Endothelial cell (in vitro differentiated cells): Measurements from ENCODE around the gene TEK. TPM values are rescaled to one million over a fixed set of nuclear protein-coding genes. Genes with fewer than 3 reads are reported as not detected.

Experiments
- DNase-seq: peaks from one replicate; pipeline ENCODE4 v3.0.0; 2021; ENCODE audit warnings: low spot score
- H3K27ac Mint-ChIP-seq: one replicate; pipeline ENCODE4 v1.8.0; 2021; ENCODE audit warnings: mixed read lengths, inconsistent platforms; ENCODE audit not compliant: unreplicated experiment
- H3K27me3 Mint-ChIP-seq: one replicate; pipeline ENCODE4 v1.8.0; 2021; ENCODE audit warnings: mild to moderate bottlenecking, moderate library complexity, mixed read lengths, inconsistent platforms; ENCODE audit not compliant: unreplicated experiment
- H3K36me3 Mint-ChIP-seq: one replicate; pipeline ENCODE4 v1.8.0; 2021; ENCODE audit warnings: mild to moderate bottlenecking, low read depth, mixed read lengths, inconsistent platforms; ENCODE audit not compliant: unreplicated experiment
- H3K4me1 Mint-ChIP-seq: one replicate; pipeline ENCODE4 v1.8.0; 2021; ENCODE audit warnings: mild to moderate bottlenecking, mixed read lengths, inconsistent platforms; ENCODE audit not compliant: unreplicated experiment
- H3K4me3 Mint-ChIP-seq: one replicate; pipeline ENCODE4 v1.8.0; 2021; ENCODE audit warnings: mild to moderate bottlenecking, mixed read lengths, inconsistent platforms; ENCODE audit not compliant: unreplicated experiment
- H3K9me3 Mint-ChIP-seq: one replicate; pipeline ENCODE4 v1.8.0; 2021; ENCODE audit warnings: mixed read lengths, inconsistent platforms; ENCODE audit not compliant: unreplicated experiment
- long read RNA-seq: library from polyadenylated mRNA; unstranded; transcript quantifications from one replicate; pipeline ENCODE4 v2.0.0, GENCODE V29; 2020; ENCODE audit not compliant: unreplicated experiment
- total RNA-seq: library from RNA; stranded (reverse); fragmentation: NEBNext Ultra II Directional; extraction: Animal tissue kit (Norgen Biotek cat#: 25700); gene quantifications from one replicate; pipeline ENCODE4 v1.2.1, GENCODE V29; 2021; ENCODE audit not compliant: unreplicated experiment
- TF ChIP-seq, protein P1 (sequence below): fragments of 200-600 bp; sonication (generic); IDR thresholded peaks from one replicate; pipeline ENCODE4 v1.5.0; 2021; ENCODE audit warnings: antibody characterized with exemption; ENCODE audit not compliant: unreplicated experiment

Gene TEK
- total RNA-seq = 448 TPM
- long read RNA-seq, full-length matches to known transcripts = 25 of 74 reads
- long read RNA-seq, partial matches to known transcripts = 19 of 74 reads
- long read RNA-seq, other reads (novel, unspliced or antisense) = 30 of 74 reads

DNA sequence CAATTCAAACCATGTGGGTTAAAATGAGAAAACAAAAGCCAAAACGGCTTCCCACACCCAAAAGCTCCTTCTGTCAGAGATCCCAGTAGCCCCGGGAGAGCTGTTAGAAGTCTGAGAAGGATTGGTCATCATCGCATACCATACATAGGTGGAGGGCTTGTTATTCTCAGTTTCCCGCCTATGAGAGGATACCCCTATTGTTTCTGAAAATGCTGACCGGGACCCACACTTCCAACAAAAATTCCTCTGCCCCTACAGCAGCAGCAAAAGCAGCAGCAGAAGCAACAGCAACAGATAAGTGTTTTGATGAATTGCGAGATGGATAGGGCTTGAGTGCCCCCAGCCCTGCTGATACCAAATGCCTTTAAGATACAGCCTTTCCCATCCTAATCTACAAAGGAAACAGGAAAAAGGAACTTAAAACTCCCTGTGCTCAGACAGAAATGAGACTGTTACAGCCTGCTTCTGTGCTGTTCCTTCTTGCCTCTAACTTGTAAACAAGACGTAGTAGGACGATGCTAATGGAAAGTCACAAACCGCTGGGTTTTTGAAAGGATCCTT lies at the start of gene TEK:
Gene TEK (plus strand): TSS at position 245 of the 561 bp plus-strand sequence. CDS start 366 bp downstream, outside the sequence.
- TF ChIP-seq, protein P1, sequence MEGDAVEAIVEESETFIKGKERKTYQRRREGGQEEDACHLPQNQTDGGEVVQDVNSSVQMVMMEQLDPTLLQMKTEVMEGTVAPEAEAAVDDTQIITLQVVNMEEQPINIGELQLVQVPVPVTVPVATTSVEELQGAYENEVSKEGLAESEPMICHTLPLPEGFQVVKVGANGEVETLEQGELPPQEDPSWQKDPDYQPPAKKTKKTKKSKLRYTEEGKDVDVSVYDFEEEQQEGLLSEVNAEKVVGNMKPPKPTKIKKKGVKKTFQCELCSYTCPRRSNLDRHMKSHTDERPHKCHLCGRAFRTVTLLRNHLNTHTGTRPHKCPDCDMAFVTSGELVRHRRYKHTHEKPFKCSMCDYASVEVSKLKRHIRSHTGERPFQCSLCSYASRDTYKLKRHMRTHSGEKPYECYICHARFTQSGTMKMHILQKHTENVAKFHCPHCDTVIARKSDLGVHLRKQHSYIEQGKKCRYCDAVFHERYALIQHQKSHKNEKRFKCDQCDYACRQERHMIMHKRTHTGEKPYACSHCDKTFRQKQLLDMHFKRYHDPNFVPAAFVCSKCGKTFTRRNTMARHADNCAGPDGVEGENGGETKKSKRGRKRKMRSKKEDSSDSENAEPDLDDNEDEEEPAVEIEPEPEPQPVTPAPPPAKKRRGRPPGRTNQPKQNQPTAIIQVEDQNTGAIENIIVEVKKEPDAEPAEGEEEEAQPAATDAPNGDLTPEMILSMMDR = no peak
- Mint-ChIP-seq H3K36me3 (peaks cover 27% of the 10 kb centered on the region), H3K4me3 (peak within 1 kb of the TSS; percentile 96), H3K4me1 (peaks cover 57% of the 10 kb centered on the region), H3K27me3 (peaks cover 3% of the 10 kb centered on the region), H3K27ac (peak within 1 kb of the TSS; percentile 98), H3K9me3 (no peaks in the 10 kb centered on the region)
- DNase-seq = peak; percentile 52

DNA sequence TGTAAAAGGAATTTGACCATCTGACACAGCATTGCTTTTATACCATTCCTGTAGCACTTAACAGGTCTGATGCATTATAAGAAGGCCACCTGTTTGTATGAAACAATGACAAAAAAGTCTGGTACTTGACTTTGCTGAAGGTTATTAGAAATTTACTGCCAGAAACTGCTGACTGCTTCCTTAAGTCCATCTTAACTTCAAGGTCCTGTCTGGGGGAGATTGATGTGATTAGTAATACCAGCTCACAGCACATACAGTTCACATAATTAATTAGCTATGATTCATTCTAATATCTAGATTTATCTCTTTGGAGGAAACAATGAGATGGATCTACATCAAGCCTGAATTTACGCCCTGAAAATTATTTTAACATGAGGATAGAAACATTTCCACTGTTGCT lies 49.6 kb upstream of the TEK start:
- Mint-ChIP-seq H3K27ac (peak overlapping the region; percentile 91), H3K4me3 (peak overlapping the region; percentile 51), H3K27me3 (no peaks in the 10 kb centered on the region), H3K36me3 (no peaks in the 10 kb centered on the region), H3K9me3 (peaks cover 3% of the 10 kb centered on the region), H3K4me1 (peaks cover 47% of the 10 kb centered on the region)
- DNase-seq = no peak
- TF ChIP-seq, protein P1 = no peak

DNA sequence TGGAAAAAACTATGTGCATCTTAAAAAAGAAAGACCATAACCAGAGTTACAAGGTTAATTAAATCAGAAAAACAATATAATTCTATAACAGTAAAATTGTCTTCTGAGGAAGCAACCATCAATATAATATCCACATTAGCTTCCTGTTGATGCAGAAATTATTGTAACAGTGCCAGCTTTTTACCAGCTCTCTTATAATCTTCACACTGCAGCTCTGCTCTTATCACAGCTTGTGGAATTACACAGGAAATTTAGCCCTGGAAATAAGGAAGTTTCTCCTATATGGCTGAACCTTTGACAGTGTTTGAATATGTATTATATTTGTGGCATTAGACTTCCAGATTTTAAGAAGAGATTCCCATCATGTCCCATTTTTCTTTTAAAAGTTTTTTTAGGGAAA lies 49.1 kb upstream of the TEK start:
- no peaks in the 10 kb centered on the region for H3K27me3 Mint-ChIP-seq
- H3K36me3 Mint-ChIP-seq = no peaks in the 10 kb centered on the region
- peak overlapping the region; percentile 67 for H3K27ac Mint-ChIP-seq
- peaks cover 3% of the 10 kb centered on the region for H3K9me3 Mint-ChIP-seq
- TF ChIP-seq, protein P1 = no peak
- no peak for DNase-seq
- peaks cover 46% of the 10 kb centered on the region for H3K4me1 Mint-ChIP-seq
- no peak overlapping the region for H3K4me3 Mint-ChIP-seq

DNA sequence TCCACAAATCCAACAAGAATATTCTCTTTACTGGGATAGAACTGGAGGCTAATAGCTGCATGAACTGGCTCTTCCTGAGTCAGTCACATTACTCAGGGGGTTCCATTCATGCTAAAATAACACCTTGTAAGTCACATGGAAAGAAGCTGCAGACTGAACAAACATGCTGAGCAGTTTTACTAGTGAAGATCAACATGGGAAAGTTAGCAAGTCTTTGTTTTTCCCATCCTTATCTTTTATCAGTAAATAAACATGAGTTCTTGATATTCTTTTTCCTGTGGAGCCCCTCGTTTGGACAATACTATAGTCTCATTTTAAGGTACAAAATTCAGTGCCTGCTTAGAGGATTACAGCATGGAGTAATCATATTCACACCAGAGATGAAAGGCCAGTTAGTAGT lies 43.7 kb upstream of the TEK start:
- Mint-ChIP-seq H3K4me1 (peaks cover 68% of the 10 kb centered on the region), H3K4me3 (no peak overlapping the region), H3K36me3 (no peaks in the 10 kb centered on the region), H3K27me3 (no peaks in the 10 kb centered on the region), H3K9me3 (no peaks in the 10 kb centered on the region), H3K27ac (peak overlapping the region; percentile 68)
- TF ChIP-seq, protein P1 = no peak
- DNase-seq = no peak
